Hepatocyte (in vitro differentiated cells): ENCODE measurements around the gene TMEM176B. TPM values are rescaled to one million over a fixed set of nuclear protein-coding genes. Genes with fewer than 3 reads are reported as not detected.
A peak's percentile ranks its signal among the peaks of the same experiment; 100 is the strongest.

Source experiments
- DNase-seq: peaks from one replicate; pipeline ENCODE4 v3.0.0-alpha.2; 2016; ENCODE audit warnings: low spot score
- H2AFZ ChIP-seq: fragments of 200-600 bp; sonication (generic); 2 replicates; pipeline ENCODE4 v1.6.0; 2016; ENCODE audit warnings: antibody characterized with exemption, mild to moderate bottlenecking
- H3K27ac ChIP-seq: fragments of 200-600 bp; sonication (generic); 2 replicates; pipeline ENCODE4 v1.5.1; 2016; ENCODE audit warnings: mild to moderate bottlenecking
- H3K27me3 ChIP-seq: fragments of 200-600 bp; sonication (generic); 2 replicates; pipeline ENCODE4 v1.6.1; 2016
- H3K36me3 ChIP-seq: fragments of 200-600 bp; sonication (generic); replicated peaks from 2 replicates; pipeline ENCODE4 v1.5.1; 2016; ENCODE audit warnings: low read depth; ENCODE audit not compliant: insufficient read depth
- H3K4me1 ChIP-seq: fragments of 200-600 bp; sonication (generic); 2 replicates; pipeline ENCODE4 v1.5.1; 2016; ENCODE audit warnings: mild to moderate bottlenecking, moderate library complexity; ENCODE audit not compliant: insufficient read depth
- H3K4me2 ChIP-seq: fragments of 200-600 bp; sonication (generic); 2 replicates; pipeline ENCODE4 v1.6.0; 2016
- H3K4me3 ChIP-seq: fragments of 200-600 bp; sonication (generic); 2 replicates; pipeline ENCODE4 v1.5.1; 2016; ENCODE audit warnings: mild to moderate bottlenecking
- H3K79me2 ChIP-seq: fragments of 200-600 bp; sonication (generic); 2 replicates; pipeline ENCODE4 v1.6.0; 2017; ENCODE audit warnings: mild to moderate bottlenecking
- H3K9me2 ChIP-seq: fragments of 200-600 bp; sonication (generic); replicated peaks from 2 replicates; pipeline ENCODE4 v1.6.0; 2017; ENCODE audit warnings: mild to moderate bottlenecking; ENCODE audit not compliant: insufficient read depth
- H3K9me3 ChIP-seq: fragments of 200-600 bp; sonication (generic); 2 replicates; pipeline ENCODE4 v1.5.1; 2016; ENCODE audit warnings: low read depth, mild to moderate bottlenecking
- H4K20me1 ChIP-seq: fragments of 200-600 bp; sonication (generic); 2 replicates; pipeline ENCODE4 v1.6.0; 2016; ENCODE audit warnings: mild to moderate bottlenecking; ENCODE audit not compliant: insufficient read depth, poor library complexity, severe bottlenecking
- EZH2 ChIP-seq: fragments of 200-600 bp; sonication (generic); IDR thresholded peaks from 2 replicates; pipeline ENCODE4 v1.6.1; 2016; ENCODE audit warnings: antibody characterized with exemption, mild to moderate bottlenecking, borderline replicate concordance
- EZH2phosphoT487 ChIP-seq: fragments of 200-600 bp; sonication (generic); IDR thresholded peaks from one replicate; pipeline ENCODE4 v1.6.1; 2018; ENCODE audit warnings: antibody characterized with exemption, mild to moderate bottlenecking, low read depth, moderate library complexity; ENCODE audit not compliant: unreplicated experiment, severe bottlenecking
- whole genome bisulfite sequencing: methylation state at CpG from one replicate; pipeline ENCODE4 v1.1.6; 2016; ENCODE audit warnings: low lambda C conversion rate; ENCODE audit errors: missing lambda C conversion rate; 5-methylcytosine and 5-hydroxymethylcytosine counted together
- polyA plus RNA-seq: library from polyadenylated mRNA; unstranded; fragments of >200 nt; fragmentation: Nextera tagmentation; extraction: Ambion mirVana; gene quantifications from 2 replicates; pipeline ENCODE4 v1.2.1, GENCODE V29; 2016
- total RNA-seq: library from RNA; depleted of rRNA; stranded (reverse); fragments of >200 nt; gene quantifications from 2 replicates; pipeline ENCODE4 v1.2.3, GENCODE V29; 2014
- TF ChIP-seq, protein P1 (sequence below): fragments of 200-600 bp; sonication (generic); IDR thresholded peaks from 2 replicates; pipeline ENCODE4 v1.5.1; 2016; ENCODE audit warnings: antibody characterized with exemption, mild to moderate bottlenecking; ENCODE audit not compliant: poor library complexity

The TMEM176B gene
- total and polyA plus RNA-seq, 2 experiments from 2014 or later, result 200 to 204 TPM

DNA sequence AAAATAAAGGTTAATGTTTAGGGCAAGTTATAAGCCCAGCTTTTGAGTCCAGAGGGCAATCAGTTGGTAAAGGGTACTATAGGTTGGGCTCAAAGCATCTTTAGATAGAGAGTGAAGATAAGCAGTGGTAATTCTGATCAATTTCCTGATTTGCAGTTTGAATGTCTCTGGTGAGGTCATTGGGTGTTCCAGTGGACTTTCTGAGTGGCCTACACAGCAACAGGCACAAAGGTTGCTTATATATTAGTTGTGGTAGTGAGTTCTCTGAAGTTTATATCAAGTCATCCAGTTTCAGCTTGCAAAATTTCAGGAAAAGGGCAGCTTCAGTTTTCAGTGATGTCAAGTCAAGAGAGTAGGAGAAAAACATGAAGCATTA is 33.8 kb downstream of the TMEM176B start:
- no peaks in the 10 kb centered on the region for H3K36me3 ChIP-seq
- H3K9me3 ChIP-seq, result no peaks in the 10 kb centered on the region
- H3K4me3 ChIP-seq, result no peak overlapping the region
- H3K27ac ChIP-seq, result no peak overlapping the region
- TF ChIP-seq EZH2, result no peak
- TF ChIP-seq EZH2phosphoT487, result no peak
- TF ChIP-seq, protein P1, sequence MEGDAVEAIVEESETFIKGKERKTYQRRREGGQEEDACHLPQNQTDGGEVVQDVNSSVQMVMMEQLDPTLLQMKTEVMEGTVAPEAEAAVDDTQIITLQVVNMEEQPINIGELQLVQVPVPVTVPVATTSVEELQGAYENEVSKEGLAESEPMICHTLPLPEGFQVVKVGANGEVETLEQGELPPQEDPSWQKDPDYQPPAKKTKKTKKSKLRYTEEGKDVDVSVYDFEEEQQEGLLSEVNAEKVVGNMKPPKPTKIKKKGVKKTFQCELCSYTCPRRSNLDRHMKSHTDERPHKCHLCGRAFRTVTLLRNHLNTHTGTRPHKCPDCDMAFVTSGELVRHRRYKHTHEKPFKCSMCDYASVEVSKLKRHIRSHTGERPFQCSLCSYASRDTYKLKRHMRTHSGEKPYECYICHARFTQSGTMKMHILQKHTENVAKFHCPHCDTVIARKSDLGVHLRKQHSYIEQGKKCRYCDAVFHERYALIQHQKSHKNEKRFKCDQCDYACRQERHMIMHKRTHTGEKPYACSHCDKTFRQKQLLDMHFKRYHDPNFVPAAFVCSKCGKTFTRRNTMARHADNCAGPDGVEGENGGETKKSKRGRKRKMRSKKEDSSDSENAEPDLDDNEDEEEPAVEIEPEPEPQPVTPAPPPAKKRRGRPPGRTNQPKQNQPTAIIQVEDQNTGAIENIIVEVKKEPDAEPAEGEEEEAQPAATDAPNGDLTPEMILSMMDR, result no peak
- H3K4me1 ChIP-seq, result no peaks in the 10 kb centered on the region
- H3K79me2 ChIP-seq, result no peaks in the 10 kb centered on the region
- H3K4me2 ChIP-seq, result no peak overlapping the region
- DNase-seq, result no peak
- H2AFZ ChIP-seq, result no peak overlapping the region
- H4K20me1 ChIP-seq, result no peaks in the 10 kb centered on the region
- H3K27me3 ChIP-seq, result no peaks in the 10 kb centered on the region
- no peaks in the 10 kb centered on the region for H3K9me2 ChIP-seq

DNA sequence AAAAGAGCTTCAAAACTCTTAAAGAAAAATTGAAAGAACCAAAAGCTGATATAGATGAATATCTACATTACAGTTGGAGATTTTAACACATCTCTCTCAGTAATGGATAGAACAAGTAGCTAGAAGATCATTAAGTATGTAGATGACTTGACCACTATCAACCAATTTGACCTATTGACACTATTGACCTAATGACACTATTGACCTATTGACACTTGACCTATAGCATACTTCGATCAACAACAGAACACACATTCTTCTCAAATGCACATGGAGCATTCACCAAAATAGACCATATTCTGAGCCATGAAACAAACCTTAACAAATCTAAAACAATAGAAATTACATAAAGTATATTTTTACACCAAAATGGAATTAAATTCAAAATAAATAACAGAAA is 40.7 kb downstream of the TMEM176B start:
- H3K4me3 ChIP-seq, result no peak overlapping the region
- no peak for TF ChIP-seq EZH2phosphoT487
- TF ChIP-seq, protein P1, result no peak
- TF ChIP-seq EZH2, result no peak
- H3K27me3 ChIP-seq, result no peaks in the 10 kb centered on the region
- H3K27ac ChIP-seq, result no peak overlapping the region
- H3K36me3 ChIP-seq, result no peaks in the 10 kb centered on the region
- no peaks in the 10 kb centered on the region for H3K4me1 ChIP-seq
- H3K9me2 ChIP-seq, result no peaks in the 10 kb centered on the region
- no peak overlapping the region for H3K4me2 ChIP-seq
- H2AFZ ChIP-seq, result no peak overlapping the region
- H3K9me3 ChIP-seq, result no peaks in the 10 kb centered on the region
- WGBS, result 90% methylated on average over 1 of the region's 1 CpG
- no peaks in the 10 kb centered on the region for H4K20me1 ChIP-seq
- no peak for DNase-seq
- no peaks in the 10 kb centered on the region for H3K79me2 ChIP-seq

DNA sequence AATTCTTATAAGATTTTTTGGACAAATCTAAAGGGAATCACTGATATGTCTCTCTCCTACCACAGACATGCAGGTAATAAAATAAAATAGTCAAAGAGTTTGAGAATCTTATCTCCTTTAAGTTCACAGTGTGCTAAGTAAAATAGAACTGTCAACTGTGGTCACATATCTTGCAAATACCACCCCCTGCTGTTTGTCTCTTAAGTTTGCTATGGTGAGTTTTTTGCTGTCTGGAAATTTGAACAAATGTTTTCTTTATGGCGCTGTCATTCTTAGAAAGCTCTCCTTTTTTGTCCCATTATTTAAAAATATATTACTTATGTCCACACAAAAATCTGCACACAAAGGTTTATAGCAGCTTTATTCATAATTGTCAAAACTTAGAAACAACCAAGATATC is 43.3 kb downstream of the TMEM176B start:
- Histone ChIP-seq H3K9me3 (no peaks in the 10 kb centered on the region), H3K4me2 (no peak overlapping the region), H3K4me1 (no peaks in the 10 kb centered on the region), H3K27me3 (no peaks in the 10 kb centered on the region), H3K4me3 (no peak overlapping the region), H3K9me2 (no peaks in the 10 kb centered on the region), H3K36me3 (no peaks in the 10 kb centered on the region), H3K79me2 (no peaks in the 10 kb centered on the region), H3K27ac (no peak overlapping the region), H2AFZ (no peak overlapping the region), H4K20me1 (no peaks in the 10 kb centered on the region)
- WGBS, result 72% methylated on average over 1 of the region's 1 CpG
- no peak for DNase-seq
- no peak for TF ChIP-seq EZH2phosphoT487
- TF ChIP-seq, protein P1, result peak; percentile 48

DNA sequence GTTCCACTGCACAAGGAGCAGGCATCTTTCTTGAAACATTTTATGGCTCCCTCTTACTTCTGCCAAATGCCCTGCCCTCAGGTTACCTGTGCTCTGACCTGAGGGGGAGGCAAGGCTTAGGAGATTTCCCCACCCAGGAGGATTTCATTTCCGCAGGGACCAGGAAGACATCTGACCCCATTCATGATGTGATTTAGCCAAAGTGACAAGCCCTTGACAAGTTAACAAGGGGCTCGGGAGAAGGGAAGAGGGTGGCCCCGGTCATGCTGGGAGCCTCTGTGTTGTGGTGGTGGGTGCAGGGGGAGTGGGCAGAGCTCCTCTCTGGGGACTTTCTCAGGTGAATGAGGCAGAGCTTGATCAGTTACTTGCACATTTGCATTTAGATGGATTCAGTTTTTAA is 44.0 kb downstream of the TMEM176B start:
- H3K27me3 ChIP-seq, result no peaks in the 10 kb centered on the region
- H3K27ac ChIP-seq, result no peak overlapping the region

More for the DNA sequence above, 44.0 kb downstream of the TMEM176B start:
- no peak for DNase-seq
- no peak overlapping the region for H2AFZ ChIP-seq
- no peak overlapping the region for H3K4me2 ChIP-seq
- H3K9me2 ChIP-seq, result no peaks in the 10 kb centered on the region
- no peaks in the 10 kb centered on the region for H3K4me1 ChIP-seq
- WGBS, result 68% methylated on average over 3 of the region's 3 CpGs
- TF ChIP-seq, protein P1, result no peak
- TF ChIP-seq EZH2, result no peak
- no peak for TF ChIP-seq EZH2phosphoT487
- no peaks in the 10 kb centered on the region for H3K36me3 ChIP-seq
- no peaks in the 10 kb centered on the region for H3K9me3 ChIP-seq
- no peak overlapping the region for H3K4me3 ChIP-seq
- H4K20me1 ChIP-seq, result no peaks in the 10 kb centered on the region
- H3K79me2 ChIP-seq, result no peaks in the 10 kb centered on the region
